ENCODE measurements around the gene SMARCAL1. TPM values are rescaled to one million over a fixed set of nuclear protein-coding genes. Genes with fewer than 3 reads are reported as not detected.

Gene SMARCAL1
- total RNA-seq, 1 experiment from 2014 or later, result 26.4 TPM

DNA sequence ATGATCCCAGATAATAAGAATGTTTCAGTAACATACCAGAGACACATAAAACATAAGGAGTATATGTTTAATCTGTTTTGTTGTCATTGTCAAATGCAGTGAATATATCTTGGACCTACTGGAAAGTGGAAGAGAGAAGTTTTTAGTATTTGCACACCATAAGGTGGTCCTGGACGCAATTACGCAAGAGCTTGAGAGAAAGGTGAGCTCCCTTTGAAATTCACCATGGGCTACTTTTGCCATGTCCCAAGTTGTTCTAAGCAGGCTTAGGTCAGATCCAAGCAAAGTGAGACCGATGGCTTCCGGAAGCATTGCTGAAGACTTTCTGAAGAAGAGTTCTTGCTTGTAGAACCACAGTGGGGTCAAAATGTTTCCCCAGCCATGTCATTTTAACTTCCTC, 55.6 kb downstream of the SMARCAL1 start:
- POLR2A ChIA-PET, result interaction anchor here (0.6 kb wide), 1 partner anchor 46 kb away, joined by 3 read pairs; no protein-coding TSS in a partner anchor
- no peak for TF ChIP-seq POLR2AphosphoS5 (IDR thresholded peaks at IDR 0.05; ENCODE audit: low read depth, low read length)
- TF ChIP-seq, protein P1, sequence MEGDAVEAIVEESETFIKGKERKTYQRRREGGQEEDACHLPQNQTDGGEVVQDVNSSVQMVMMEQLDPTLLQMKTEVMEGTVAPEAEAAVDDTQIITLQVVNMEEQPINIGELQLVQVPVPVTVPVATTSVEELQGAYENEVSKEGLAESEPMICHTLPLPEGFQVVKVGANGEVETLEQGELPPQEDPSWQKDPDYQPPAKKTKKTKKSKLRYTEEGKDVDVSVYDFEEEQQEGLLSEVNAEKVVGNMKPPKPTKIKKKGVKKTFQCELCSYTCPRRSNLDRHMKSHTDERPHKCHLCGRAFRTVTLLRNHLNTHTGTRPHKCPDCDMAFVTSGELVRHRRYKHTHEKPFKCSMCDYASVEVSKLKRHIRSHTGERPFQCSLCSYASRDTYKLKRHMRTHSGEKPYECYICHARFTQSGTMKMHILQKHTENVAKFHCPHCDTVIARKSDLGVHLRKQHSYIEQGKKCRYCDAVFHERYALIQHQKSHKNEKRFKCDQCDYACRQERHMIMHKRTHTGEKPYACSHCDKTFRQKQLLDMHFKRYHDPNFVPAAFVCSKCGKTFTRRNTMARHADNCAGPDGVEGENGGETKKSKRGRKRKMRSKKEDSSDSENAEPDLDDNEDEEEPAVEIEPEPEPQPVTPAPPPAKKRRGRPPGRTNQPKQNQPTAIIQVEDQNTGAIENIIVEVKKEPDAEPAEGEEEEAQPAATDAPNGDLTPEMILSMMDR (IDR thresholded peaks at IDR 0.05), result no peak
- TF ChIP-seq SIN3A (IDR thresholded peaks at IDR 0.05; ENCODE audit: borderline replicate concordance, insufficient read depth, low read depth, low read length), result no peak
- no peak for TF ChIP-seq TCF7L2 (IDR thresholded peaks at IDR 0.05; ENCODE audit: low read depth, low read length)
- TF ChIP-seq, protein P2, sequence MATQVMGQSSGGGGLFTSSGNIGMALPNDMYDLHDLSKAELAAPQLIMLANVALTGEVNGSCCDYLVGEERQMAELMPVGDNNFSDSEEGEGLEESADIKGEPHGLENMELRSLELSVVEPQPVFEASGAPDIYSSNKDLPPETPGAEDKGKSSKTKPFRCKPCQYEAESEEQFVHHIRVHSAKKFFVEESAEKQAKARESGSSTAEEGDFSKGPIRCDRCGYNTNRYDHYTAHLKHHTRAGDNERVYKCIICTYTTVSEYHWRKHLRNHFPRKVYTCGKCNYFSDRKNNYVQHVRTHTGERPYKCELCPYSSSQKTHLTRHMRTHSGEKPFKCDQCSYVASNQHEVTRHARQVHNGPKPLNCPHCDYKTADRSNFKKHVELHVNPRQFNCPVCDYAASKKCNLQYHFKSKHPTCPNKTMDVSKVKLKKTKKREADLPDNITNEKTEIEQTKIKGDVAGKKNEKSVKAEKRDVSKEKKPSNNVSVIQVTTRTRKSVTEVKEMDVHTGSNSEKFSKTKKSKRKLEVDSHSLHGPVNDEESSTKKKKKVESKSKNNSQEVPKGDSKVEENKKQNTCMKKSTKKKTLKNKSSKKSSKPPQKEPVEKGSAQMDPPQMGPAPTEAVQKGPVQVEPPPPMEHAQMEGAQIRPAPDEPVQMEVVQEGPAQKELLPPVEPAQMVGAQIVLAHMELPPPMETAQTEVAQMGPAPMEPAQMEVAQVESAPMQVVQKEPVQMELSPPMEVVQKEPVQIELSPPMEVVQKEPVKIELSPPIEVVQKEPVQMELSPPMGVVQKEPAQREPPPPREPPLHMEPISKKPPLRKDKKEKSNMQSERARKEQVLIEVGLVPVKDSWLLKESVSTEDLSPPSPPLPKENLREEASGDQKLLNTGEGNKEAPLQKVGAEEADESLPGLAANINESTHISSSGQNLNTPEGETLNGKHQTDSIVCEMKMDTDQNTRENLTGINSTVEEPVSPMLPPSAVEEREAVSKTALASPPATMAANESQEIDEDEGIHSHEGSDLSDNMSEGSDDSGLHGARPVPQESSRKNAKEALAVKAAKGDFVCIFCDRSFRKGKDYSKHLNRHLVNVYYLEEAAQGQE (IDR thresholded peaks at IDR 0.05; ENCODE audit: insufficient read depth in 1 of 2, low read depth in 2 of 2, low read length in 1 of 2), result no peak

DNA sequence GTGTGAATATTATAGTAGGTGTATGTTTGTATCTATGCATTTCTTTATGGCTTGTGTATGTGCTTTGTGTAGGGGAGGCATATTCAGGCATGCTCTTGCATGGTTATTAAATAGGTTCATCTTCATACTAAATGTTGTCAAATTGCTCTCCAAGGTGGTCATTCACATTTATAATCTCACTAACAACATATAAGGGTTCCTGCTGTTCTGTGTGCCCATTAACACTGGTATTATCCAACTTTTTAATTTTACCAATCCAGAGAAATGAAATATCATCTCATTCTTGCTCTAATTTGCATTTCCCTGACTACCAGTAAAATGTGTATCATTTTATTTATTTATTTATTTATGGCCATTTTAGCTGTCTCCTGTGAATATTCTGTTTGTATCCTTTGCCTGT, 57.4 kb downstream of the SMARCAL1 start:
- POLR2A ChIA-PET, result no interaction called here
- intact Hi-C loops (cut with micrococcal nuclease; ENCODE audit: unreplicated experiment), result no loop called here

More for the DNA sequence above, 55.6 kb downstream of the SMARCAL1 start:
- Histone ChIP-seq H3K36me3 (ENCODE audit: control insufficient read depth, insufficient read depth, low read length) (no peaks in the 10 kb centered on the region), H3K9me3 (ENCODE audit: control insufficient read depth, insufficient read depth, low read depth, low read length) (no peaks in the 10 kb centered on the region), H3K27me3 (ENCODE audit: control insufficient read depth, insufficient read depth, low read length) (no peaks in the 10 kb centered on the region), H3K4me1 (ENCODE audit: control insufficient read depth, insufficient read depth, low read length) (no peaks in the 10 kb centered on the region), H3K27ac (ENCODE audit: low read length) (no peak overlapping the region), H3K4me3 (ENCODE audit: low read depth in 2 of 2, low read length in 2 of 2) (no peak overlapping the region)
- CTCF ChIA-PET, result no interaction called here
- in situ Hi-C loops (cut with HindIII; ENCODE audit: low pct_unique_long_range_greater_than_20kb, low sequenced_read_pairs), result no loop called here
- BruUV-seq (replicated peaks), result no TSS peak
- ATAC-seq (no peak), DNase-seq (ENCODE audit: low read depth, low spot score) (no peak)
- intact Hi-C loops (cut with micrococcal nuclease; ENCODE audit: unreplicated experiment), result no loop called here

More for the DNA sequence above, 57.4 kb downstream of the SMARCAL1 start:
- no peak overlapping the region for H3K27ac ChIP-seq (ENCODE audit: low read length)
- DNase-seq (ENCODE audit: low read depth, low spot score) (no peak), ATAC-seq (no peak)
- H3K9me3 ChIP-seq (ENCODE audit: control insufficient read depth, insufficient read depth, low read depth, low read length), result no peaks in the 10 kb centered on the region
- no peaks in the 10 kb centered on the region for H3K36me3 ChIP-seq (ENCODE audit: control insufficient read depth, insufficient read depth, low read length)
- CTCF ChIA-PET, result no interaction called here
- no peaks in the 10 kb centered on the region for H3K27me3 ChIP-seq (ENCODE audit: control insufficient read depth, insufficient read depth, low read length)
- TF ChIP-seq, protein P1 (IDR thresholded peaks at IDR 0.05), result no peak
- in situ Hi-C loops (cut with HindIII; ENCODE audit: low pct_unique_long_range_greater_than_20kb, low sequenced_read_pairs), result no loop called here
- H3K4me3 ChIP-seq (ENCODE audit: low read depth in 2 of 2, low read length in 2 of 2), result no peak overlapping the region
- no TSS peak for BruUV-seq (replicated peaks)
- H3K4me1 ChIP-seq (ENCODE audit: control insufficient read depth, insufficient read depth, low read length), result no peaks in the 10 kb centered on the region
